ENCODE measurements around the gene MIER3.

DNA sequence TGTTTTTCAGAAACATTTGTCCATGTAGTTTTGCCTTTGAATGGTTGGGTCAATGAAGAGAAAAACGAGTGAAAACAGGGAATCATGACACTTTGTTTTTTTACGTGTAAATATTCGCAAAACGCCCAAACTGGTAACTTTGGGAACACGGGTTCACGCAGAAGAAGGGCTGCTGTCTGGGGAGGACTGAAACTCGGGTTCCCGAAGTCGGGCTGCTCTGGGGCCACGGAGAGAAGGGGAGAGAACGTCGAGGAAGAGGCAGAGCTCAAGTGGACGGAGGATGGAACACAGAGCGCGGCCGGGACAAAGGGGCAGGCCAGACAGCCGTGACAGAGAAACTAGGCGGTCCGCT, 43.0 kb downstream of the MIER3 start:
- TF ChIP-seq, protein P1, sequence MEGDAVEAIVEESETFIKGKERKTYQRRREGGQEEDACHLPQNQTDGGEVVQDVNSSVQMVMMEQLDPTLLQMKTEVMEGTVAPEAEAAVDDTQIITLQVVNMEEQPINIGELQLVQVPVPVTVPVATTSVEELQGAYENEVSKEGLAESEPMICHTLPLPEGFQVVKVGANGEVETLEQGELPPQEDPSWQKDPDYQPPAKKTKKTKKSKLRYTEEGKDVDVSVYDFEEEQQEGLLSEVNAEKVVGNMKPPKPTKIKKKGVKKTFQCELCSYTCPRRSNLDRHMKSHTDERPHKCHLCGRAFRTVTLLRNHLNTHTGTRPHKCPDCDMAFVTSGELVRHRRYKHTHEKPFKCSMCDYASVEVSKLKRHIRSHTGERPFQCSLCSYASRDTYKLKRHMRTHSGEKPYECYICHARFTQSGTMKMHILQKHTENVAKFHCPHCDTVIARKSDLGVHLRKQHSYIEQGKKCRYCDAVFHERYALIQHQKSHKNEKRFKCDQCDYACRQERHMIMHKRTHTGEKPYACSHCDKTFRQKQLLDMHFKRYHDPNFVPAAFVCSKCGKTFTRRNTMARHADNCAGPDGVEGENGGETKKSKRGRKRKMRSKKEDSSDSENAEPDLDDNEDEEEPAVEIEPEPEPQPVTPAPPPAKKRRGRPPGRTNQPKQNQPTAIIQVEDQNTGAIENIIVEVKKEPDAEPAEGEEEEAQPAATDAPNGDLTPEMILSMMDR (IDR thresholded peaks at IDR 0.05): no peak
- no peak for TF ChIP-seq POLR2A (IDR thresholded peaks at IDR 0.05)

Measured in tibial nerve (tissue), 3 donors.